KMS-11 (cell line): ENCODE data around the gene GNRHR.
"Not testable (repeated sequence)": the region's sequence is repeated elsewhere in the genome, so short reads cannot be mapped to it uniquely, and the experiment has no call there.

Source experiments
- H2AFZ ChIP-seq: fragments of 200-600 bp; sonication (generic); 2 replicates; pipeline ENCODE4 v1.6.1; 2016; ENCODE audit warnings: antibody characterized with exemption, mixed run types, low read depth
- H3K27ac ChIP-seq: fragments of 200-600 bp; sonication (generic); 2 replicates; pipeline ENCODE4 v1.6.1; 2016; ENCODE audit warnings: mild to moderate bottlenecking, mixed run types
- H3K27me3 ChIP-seq: fragments of 200-600 bp; sonication (generic); 2 replicates; pipeline ENCODE4 v1.6.1; 2017; ENCODE audit warnings: mild to moderate bottlenecking, low read depth, mixed run types, moderate library complexity; ENCODE audit not compliant: insufficient read depth
- H3K36me3 ChIP-seq: fragments of 200-600 bp; sonication (generic); 2 replicates; pipeline ENCODE4 v1.6.1; 2017; ENCODE audit warnings: mild to moderate bottlenecking, mixed run types; ENCODE audit not compliant: insufficient read depth
- H3K4me1 ChIP-seq: fragments of 200-600 bp; sonication (generic); 2 replicates; pipeline ENCODE4 v1.6.1; 2016; ENCODE audit warnings: mild to moderate bottlenecking, low read depth, mixed run types; ENCODE audit not compliant: poor library complexity, severe bottlenecking
- H3K4me2 ChIP-seq: fragments of 200-600 bp; sonication (generic); 2 replicates; pipeline ENCODE4 v1.7.0; 2016; ENCODE audit warnings: mild to moderate bottlenecking, mixed run types
- H3K4me3 ChIP-seq: fragments of 200-600 bp; sonication (generic); IDR thresholded peaks from 2 replicates; pipeline ENCODE4 v1.6.1; 2017; ENCODE audit warnings: low read depth, low read length, mixed read lengths; ENCODE audit not compliant: insufficient read depth
- H3K79me2 ChIP-seq: fragments of 200-600 bp; sonication (generic); 2 replicates; pipeline ENCODE4 v1.6.1; 2016; ENCODE audit warnings: low read depth, mixed run types; ENCODE audit not compliant: insufficient read depth
- H3K9ac ChIP-seq: fragments of 200-600 bp; sonication (generic); 2 replicates; pipeline ENCODE4 v1.6.1; 2016; ENCODE audit warnings: mild to moderate bottlenecking, mixed run types
- H4K20me1 ChIP-seq: fragments of 200-600 bp; sonication (generic); 2 replicates; pipeline ENCODE4 v1.6.1; 2016; ENCODE audit warnings: mild to moderate bottlenecking, mixed run types; ENCODE audit not compliant: insufficient read depth
- CTCF ChIP-seq: fragments of 200-600 bp; sonication (generic); conservative IDR thresholded peaks from 2 replicates; pipeline ENCODE4 v1.6.1; 2017; ENCODE audit warnings: low read depth, mild to moderate bottlenecking, antibody characterized with exemption, low read length, moderate library complexity, mixed read lengths

Gene GNRHR

DNA sequence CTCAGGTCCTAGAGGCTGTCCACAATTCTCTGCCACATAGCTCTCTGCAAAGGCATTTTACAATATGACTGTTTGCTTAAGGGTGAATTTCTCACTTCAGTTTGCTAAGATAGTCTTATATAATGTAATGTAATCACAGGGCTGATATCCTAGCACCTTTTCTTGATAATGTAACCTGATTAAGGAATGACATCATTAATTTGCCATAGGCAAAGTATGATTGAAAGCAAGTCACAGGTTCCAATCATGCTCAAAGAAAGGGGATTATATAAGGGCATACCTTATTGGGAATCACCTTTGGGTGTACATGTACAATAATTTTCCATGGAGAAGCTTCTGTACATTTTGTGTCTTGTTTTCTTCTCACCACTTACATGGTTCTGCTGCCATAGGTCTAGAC lies 18.9 kb downstream of the GNRHR start:
- no peaks in the 10 kb centered on the region for H3K79me2 ChIP-seq

GRCh38 chr4:67730511-67730910 lies 23.7 kb downstream of the GNRHR start:
- H3K4me1 ChIP-seq: peaks cover 15% of the 10 kb centered on the region
- H3K4me2 ChIP-seq, H3K4me3 ChIP-seq, H3K9ac ChIP-seq, H3K79me2 ChIP-seq, H4K20me1 ChIP-seq, H2AFZ ChIP-seq, H3K27me3 ChIP-seq, H3K36me3 ChIP-seq, H3K27ac ChIP-seq: not testable (repeated sequence)

More for the DNA sequence above, 18.9 kb downstream of the GNRHR start:
- no peak for TF ChIP-seq CTCF
- H2AFZ ChIP-seq: no peak overlapping the region
- no peaks in the 10 kb centered on the region for H4K20me1 ChIP-seq
- H3K4me2 ChIP-seq: no peak overlapping the region
- no peak overlapping the region for H3K27ac ChIP-seq
- H3K4me1 ChIP-seq: no peaks in the 10 kb centered on the region
- H3K27me3 ChIP-seq: no peaks in the 10 kb centered on the region
- H3K36me3 ChIP-seq: no peaks in the 10 kb centered on the region
- no peak overlapping the region for H3K9ac ChIP-seq
- no peak overlapping the region for H3K4me3 ChIP-seq

- no peaks in the 10 kb centered on the region for H3K27me3 ChIP-seq
- no peaks in the 10 kb centered on the region for H3K79me2 ChIP-seq
- H3K36me3 ChIP-seq: no peaks in the 10 kb centered on the region
- no peaks in the 10 kb centered on the region for H4K20me1 ChIP-seq
- no peak overlapping the region for H3K9ac ChIP-seq
- H3K4me2 ChIP-seq: peak overlapping the region; percentile 7; the same call in 1 of the 2 replicates
- peak overlapping the region; percentile 8; the same call in 1 of the 2 replicates for H3K27ac ChIP-seq
- H3K4me3 ChIP-seq: no peak overlapping the region
- TF ChIP-seq CTCF: no peak
- peaks cover 15% of the 10 kb centered on the region for H3K4me1 ChIP-seq
- H2AFZ ChIP-seq: no peak overlapping the region
Measured at GRCh38 chr4:67727124-67727850, 26.9 kb downstream of the GNRHR start.

DNA sequence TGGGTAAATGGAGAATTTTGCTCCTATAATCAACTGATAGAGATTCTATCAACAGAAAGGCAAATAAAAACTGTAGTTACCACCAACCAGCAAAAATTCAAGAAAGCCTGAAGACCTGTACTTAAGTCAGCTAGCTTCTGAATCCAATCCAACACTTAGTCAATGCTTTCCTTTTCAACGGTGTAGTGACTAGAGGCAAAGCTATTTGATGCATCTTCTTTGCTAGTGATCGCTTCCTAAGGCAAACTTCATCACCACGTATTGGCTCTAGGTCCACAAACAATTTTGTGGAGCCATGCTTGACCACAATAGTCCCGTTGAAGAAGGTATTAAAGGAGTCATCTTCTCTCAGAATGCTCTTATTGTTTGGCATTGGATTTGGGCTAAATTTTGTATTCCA lies 28.2 kb downstream of the GNRHR start:
- H3K4me3 ChIP-seq: no peak overlapping the region
- H3K36me3 ChIP-seq: no peaks in the 10 kb centered on the region
- no peak overlapping the region for H2AFZ ChIP-seq
- H3K27ac ChIP-seq: no peak overlapping the region
- peaks cover 15% of the 10 kb centered on the region for H3K4me1 ChIP-seq
- H3K27me3 ChIP-seq: no peaks in the 10 kb centered on the region
- no peak overlapping the region for H3K9ac ChIP-seq
- H3K4me2 ChIP-seq: no peak overlapping the region
- no peak for TF ChIP-seq CTCF
- no peaks in the 10 kb centered on the region for H3K79me2 ChIP-seq
- H4K20me1 ChIP-seq: no peaks in the 10 kb centered on the region

DNA sequence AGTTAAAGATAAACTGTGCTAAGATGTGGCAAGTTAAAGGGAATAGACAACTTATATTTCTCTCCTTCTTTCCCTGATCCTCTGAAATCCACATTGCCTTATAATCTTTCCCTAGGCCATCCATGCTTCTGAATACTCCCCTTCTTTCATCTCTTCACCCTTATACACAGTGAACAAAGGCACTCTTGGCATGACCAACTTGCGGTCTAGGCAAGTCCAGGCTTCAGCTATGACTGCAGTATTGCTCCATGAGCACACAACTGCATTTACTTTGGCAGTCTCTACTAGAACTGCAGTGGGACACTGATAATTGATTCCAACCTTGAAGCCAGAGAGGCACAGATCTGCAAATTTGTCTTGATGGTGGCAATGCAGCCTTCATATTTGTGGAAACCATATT lies 29.1 kb downstream of the GNRHR start:
- no peak for TF ChIP-seq CTCF
- Histone ChIP-seq H4K20me1 (no peaks in the 10 kb centered on the region), H3K4me2 (no peak overlapping the region)

More for the DNA sequence above, 29.1 kb downstream of the GNRHR start:
- Histone ChIP-seq H2AFZ (no peak overlapping the region), H3K36me3 (no peaks in the 10 kb centered on the region), H3K4me1 (peaks cover 15% of the 10 kb centered on the region), H3K79me2 (no peaks in the 10 kb centered on the region), H3K4me3 (no peak overlapping the region), H3K27ac (no peak overlapping the region), H3K9ac (no peak overlapping the region), H3K27me3 (no peaks in the 10 kb centered on the region)
